HG03432 (cell line): ENCODE measurements around the gene DOK3.

Experiments
- ATAC-seq: cut with Tn5 transposase; IDR thresholded peaks from one replicate; pipeline ENCODE4 v1.9.1; 2021; ENCODE audit warnings: mild to moderate bottlenecking, moderate library complexity; ENCODE audit not compliant: unreplicated experiment

Gene DOK3

GRCh38 chr5:177514541-177514940 is 4.9 kb upstream of the DOK3 start:
- ATAC-seq = no peak

GRCh38 chr5:177513500-177513899 is 3.9 kb upstream of the DOK3 start:
- ATAC-seq = no peak

GRCh38 chr5:177512736-177513380 is 3.2 kb upstream of the DOK3 start:
- no peak for ATAC-seq

DNA sequence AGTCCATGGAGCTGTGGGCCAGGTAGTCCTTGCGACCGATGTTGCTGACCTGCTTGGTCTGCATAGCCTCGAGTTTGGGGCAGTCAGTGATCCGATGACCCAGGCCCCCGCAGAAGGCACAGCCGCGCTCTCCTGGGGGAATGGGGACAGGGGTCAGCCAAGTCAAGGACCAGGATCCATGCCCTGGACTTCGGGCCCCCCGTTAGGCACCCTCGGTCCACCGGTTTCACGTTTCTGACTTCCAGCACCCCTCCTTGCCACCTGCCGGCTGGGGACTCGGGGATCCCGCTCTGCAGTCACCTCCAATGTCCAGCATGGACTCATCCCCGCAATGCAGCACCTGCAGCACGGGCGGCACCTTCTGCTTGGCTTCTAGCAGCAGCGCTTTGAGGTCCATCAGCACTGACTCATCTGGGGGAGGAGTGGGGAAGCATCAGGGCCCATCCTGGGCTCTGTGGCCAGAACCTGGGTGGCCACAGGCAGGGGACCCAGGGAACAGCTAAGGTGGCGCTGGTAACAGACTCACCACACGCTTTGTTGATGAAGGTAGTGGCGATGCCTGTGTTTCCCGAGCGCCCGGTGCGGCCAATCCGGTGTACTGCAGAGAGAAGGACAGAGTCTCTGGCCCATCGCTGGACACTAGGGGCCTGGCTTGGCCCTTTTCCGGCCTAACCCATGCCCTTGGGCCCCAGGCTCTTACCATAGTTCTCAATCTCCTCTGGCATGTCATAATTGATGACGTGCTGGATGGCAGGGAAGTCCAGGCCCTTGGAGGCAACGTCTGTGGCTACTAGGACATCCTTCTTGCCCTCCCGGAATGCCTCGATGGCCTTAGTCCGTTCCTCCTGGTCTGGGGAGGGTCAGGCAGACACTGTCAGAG is 2.4 kb upstream of the DOK3 start:
- no peak for ATAC-seq

DNA sequence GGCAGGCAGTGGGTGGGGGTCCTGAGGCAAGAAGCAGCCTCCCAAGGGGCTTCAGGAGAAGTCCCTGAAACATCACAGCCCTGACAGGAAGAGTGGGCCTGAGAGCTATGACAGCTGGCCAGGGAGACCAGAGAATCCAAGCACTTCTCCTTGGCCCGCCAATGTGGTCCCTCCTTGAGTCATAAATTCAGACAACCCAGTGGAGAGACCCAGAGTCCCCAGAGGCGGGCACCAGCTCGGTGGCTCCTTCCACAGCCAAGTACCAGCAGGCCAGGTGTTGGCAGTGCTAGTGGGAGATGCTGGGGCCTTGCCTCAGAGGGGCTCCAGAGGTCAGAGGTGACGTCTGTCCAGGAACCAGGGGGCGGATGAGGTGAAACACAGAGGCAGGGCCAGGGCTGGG is 1.6 kb upstream of the DOK3 start:
- no peak for ATAC-seq

- peak; percentile 25 for ATAC-seq
Observed at GRCh38 chr5:177510567-177511053, 984 bp upstream of the DOK3 start.

DNA sequence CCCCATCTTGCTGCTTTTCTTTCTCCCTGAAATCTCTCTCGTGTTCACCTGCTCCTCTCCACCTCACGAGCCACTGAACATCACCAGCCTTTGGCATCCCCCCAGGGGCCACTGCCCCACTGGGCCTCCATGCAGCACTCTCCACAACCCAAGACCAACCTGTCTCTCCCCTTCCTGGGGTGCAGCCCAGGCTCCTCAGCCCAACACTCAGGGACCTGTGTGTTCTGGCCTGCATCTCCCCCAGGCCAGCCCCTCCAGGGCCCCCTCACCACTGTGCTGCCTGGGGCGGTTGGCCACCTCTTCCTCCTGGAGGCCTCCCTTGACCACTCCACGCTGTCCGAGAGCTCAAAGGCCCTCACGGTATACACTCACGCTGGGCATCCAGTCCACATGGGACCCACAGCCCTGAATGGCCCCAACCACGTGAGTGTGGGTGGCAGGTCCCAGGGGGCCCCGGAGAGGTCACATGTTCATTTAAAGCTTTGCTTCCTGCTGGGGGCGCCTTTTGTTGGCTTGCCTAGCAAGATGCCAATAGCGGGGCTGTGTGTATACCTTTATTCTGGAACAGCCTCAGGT is 453 bp upstream of the DOK3 start:
- ATAC-seq = peak; percentile 50

- peak; percentile 29 for ATAC-seq
Observed at GRCh38 chr5:177508837-177509236, 789 bp downstream of the DOK3 start.

DNA sequence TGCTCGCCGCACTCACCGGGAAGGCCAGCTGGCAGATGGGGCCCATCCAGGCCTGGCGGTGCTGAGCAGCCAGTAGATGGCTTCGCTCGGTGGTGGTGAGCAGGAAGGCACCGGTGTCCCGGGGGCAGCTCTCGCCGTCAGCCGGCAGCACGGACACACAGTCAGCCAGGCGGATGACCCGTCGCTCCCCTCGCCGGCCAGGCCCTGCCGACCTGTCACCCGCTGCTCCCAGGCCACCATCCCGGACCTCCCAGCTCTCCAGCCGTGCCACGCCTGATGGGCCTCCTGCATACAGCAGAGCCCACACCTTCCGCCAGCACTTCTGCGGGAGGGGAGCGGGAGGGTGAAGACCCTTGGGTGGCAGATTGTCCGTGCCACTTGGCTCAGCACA is 1.4 kb downstream of the DOK3 start:
- no peak for ATAC-seq

DNA sequence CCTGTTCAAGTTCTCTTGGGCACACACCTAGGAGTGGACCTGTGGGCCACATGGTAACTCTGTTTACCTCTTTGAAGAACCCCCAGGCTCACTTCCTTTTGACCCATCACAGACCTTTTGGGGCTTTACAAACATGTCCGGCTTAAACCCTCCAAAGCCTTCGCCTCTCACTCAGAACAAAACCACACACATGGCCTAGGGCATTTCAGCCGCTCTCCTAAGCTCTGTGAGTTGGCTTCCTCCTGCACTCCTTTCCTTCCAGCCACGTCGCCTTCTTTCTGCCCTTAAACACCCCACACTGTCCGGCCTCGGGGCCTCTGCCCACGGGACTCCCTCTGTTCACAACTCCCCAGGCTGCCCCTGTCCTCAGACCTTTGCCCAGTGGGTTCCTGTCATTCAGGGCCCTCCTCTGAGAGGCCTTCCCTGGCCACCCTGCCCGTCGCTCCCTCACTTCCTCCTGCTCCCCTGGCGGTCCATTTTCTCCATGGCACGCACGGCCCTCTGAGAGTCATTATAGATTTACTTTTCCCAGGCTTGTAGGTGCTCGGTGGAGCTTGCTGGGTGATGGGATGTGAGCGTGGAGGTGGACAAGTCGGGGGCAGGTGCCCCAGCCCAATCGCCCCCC is 1.9 kb downstream of the DOK3 start:
- ATAC-seq = no peak

DNA sequence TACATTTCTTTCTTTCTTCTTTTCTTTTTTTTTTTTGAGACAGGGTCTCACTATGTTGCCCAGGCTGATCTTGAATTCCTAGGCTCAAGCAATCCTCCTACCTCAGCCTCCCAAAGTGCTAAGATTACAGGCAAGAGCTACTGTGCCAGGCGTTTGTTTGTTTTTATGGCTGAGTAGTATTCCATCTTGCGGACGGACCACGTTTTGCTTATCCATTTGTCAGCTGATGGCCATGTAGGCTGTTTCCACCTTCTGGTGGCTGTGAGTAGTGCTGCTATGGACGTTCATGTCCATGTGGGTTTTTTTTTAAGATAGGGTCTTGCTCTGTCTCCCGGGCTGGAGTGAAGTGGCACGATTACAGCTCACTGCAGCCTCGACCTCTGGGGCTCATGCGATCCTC is 2.5 kb downstream of the DOK3 start:
- ATAC-seq = no peak

DNA sequence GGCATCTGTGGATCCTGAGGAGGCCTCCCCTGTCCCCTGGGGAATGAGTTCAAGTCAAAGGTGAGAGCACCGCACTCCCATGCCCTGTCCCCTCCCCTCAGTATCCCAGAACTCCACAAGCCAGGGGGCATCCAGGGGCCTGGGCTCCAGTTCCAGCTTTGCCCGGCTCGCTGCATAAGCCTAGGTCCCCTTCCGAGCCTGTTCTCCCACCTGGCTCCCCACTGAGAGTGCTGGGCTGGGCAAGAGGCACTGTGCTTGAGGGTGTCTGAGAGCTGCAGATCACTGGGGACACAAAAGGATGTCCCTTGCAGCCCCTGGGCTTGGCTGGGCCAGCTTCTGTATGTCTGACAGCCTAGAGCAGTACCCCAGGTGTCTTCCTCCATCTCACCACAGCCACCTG is 4.6 kb downstream of the DOK3 start:
- ATAC-seq = no peak

GRCh38 chr5:177504086-177505056 is 5.3 kb downstream of the DOK3 start:
- no peak for ATAC-seq

DNA sequence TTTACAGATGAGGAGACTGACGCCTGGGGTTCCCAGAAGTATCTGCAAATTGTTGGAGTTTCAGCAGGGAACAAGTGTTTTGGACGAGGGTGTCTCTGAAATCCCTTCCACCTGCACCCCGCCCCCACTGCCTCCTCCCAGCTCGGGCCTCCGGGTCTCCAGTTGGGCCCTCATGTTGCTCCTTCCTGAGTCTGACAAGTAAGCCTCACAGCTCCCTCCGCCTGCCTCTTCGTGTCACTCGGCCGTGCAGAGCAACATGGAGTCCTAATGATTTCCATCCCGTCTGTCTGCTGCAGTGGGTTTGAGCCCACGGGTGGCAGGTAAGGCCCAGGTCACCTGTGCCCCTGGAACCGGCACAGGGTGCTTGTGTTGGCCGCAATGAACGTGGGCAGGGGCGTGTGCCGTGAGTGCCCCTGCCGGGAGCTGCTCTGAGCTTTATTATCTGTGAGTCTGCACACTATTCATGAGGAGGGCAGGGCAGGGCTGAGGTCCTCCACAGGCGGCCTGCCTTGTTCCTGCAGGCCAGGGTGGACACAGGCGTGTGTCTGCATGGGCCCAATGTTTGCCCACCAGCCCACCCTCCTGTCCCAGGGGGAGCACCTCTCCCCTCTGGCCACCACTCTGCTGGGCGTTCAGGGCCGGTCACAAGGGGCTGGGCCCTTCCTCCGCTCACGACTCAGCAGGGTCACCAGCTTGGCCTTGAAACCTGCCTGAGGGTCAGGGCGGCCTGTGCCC is 6.1 kb downstream of the DOK3 start:
- ATAC-seq = no peak

- ATAC-seq = no peak
Observed at GRCh38 chr5:177502886-177503285, 6.7 kb downstream of the DOK3 start.

GRCh38 chr5:177501874-177502678 is 7.5 kb downstream of the DOK3 start:
- no peak for ATAC-seq

- ATAC-seq = peak; percentile 19
Observed at GRCh38 chr5:177500685-177501522, 8.7 kb downstream of the DOK3 start.

DNA sequence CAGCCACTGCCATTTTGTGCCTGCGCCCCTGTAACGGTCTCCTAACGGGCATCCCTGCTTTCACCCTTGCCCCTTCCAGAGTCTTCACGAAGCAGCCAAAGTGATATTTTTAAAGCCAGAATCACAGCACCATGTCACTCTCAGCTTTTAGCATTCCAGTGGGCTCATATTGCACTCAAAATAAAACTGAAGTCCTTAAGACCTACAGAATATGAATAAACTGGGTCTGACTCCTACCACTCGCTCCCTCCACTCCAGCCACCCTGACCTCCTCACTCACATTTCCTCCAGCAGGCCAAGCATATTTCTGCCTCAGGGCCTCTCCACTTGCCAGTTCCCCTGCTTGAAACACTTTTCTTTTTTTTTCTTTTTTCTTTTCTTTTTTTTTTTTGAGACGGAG is 9.8 kb downstream of the DOK3 start:
- ATAC-seq = no peak
